Psoas muscle (tissue), 8 donors: ENCODE data around the gene KCNAB2. TPM values are rescaled to one million over a fixed set of nuclear protein-coding genes. Genes with fewer than 3 reads are reported as not detected.

Experiments
- ATAC-seq, 4 donors: fragments of 200-7000 bp; cut with Tn5 transposase; one replicate each; pipeline ENCODE4 v1.9.1; 2020; ENCODE audit warnings: moderate library complexity in 3 of 4, mild to moderate bottlenecking in 2 of 4
- DNase-seq, 2 donors: peaks; one replicate each; pipeline ENCODE4 v3.0.0-alpha.2; 2020
- H3K27ac ChIP-seq: fragments of 200-600 bp; one replicate; pipeline ENCODE4 v1.8.0; 2022
- H3K27me3 ChIP-seq, 3 donors: fragments of 200-600 bp in 1 of 3; one replicate each; pipeline versions ENCODE4 v1.6.1 to v1.8.0; 2013 to 2022; ENCODE audit warnings: low read length in 2 of 3, mild to moderate bottlenecking in 2 of 3, moderate library complexity in 1 of 3; ENCODE audit not compliant: insufficient read depth in 3 of 3
- H3K36me3 ChIP-seq, 2 donors: fragments of 200-600 bp in 1 of 2; one replicate each; pipeline versions ENCODE4 v1.6.1 to v1.8.0; 2013 to 2022; ENCODE audit warnings: low read depth in 1 of 2, mild to moderate bottlenecking in 1 of 2, moderate library complexity in 1 of 2; ENCODE audit not compliant: insufficient read depth in 1 of 2
- H3K4me1 ChIP-seq: fragments of 200-600 bp; one replicate; pipeline ENCODE4 v1.8.0; 2022
- H3K4me3 ChIP-seq: fragments of 200-600 bp; one replicate; pipeline ENCODE4 v1.8.0; 2022; ENCODE audit warnings: mild to moderate bottlenecking
- H3K9me3 ChIP-seq: fragments of 200-600 bp; one replicate; pipeline ENCODE4 v1.8.0; 2022
- CTCF ChIP-seq: fragments of 200-600 bp; IDR thresholded peaks from one replicate; pipeline ENCODE4 v1.8.0; 2022; ENCODE audit warnings: antibody characterized with exemption
- WGBS, 3 donors: extraction: QIAGEN DNeasy Blood & Tissue Kit; methylation state at CpG; one replicate each; pipeline versions ENCODE4 v1.1.6 to v1.1.7; 2013; 5-methylcytosine and 5-hydroxymethylcytosine counted together
- intact Hi-C, 2 donors: fragments of 100-400 bp; cut with DNase I; formaldehyde crosslinking; loops; one replicate each; pipeline versions ENCODE4 v1.11.0 to v1.14.2; 2022
- polyA plus RNA-seq, 3 donors: library from polyadenylated mRNA; stranded (reverse); fragments of 200-250 nt; gene quantifications; one replicate each; pipeline ENCODE4 v1.2.3, GENCODE V29; 2013
- total RNA-seq, 4 donors: library from RNA; stranded (reverse); fragmentation: NEBNext Ultra II Directional in 2 of 4; extraction: Animal tissue kit (Norgen Biotek cat#: 25700) in 2 of 4; gene quantifications; one replicate each; pipeline versions ENCODE4 v1.2.1 to v1.2.4, GENCODE V29; 2021 to 2023
- donor health status: healthy with polysubstance abuse.
- donor health status: DM: no; HTN: no; CAD: no; lungs with moderate emphysema.
- donor health status: Bipolar disorder and iron deficiency.
- donor health status: healthy.
- donor health status: DM: yes; HTN: yes; CAD: no.
- donor health status: DM: no; HTN: no; CAD: no.
- donor health status: DM: no; HTN: no; CAD: no.
- donor health status: DM: yes; HTN: yes; CAD: no.

KCNAB2 gene
- total and polyA plus RNA-seq, 7 donors, result 0.86 to 8.8 (median 2.1) TPM

DNA sequence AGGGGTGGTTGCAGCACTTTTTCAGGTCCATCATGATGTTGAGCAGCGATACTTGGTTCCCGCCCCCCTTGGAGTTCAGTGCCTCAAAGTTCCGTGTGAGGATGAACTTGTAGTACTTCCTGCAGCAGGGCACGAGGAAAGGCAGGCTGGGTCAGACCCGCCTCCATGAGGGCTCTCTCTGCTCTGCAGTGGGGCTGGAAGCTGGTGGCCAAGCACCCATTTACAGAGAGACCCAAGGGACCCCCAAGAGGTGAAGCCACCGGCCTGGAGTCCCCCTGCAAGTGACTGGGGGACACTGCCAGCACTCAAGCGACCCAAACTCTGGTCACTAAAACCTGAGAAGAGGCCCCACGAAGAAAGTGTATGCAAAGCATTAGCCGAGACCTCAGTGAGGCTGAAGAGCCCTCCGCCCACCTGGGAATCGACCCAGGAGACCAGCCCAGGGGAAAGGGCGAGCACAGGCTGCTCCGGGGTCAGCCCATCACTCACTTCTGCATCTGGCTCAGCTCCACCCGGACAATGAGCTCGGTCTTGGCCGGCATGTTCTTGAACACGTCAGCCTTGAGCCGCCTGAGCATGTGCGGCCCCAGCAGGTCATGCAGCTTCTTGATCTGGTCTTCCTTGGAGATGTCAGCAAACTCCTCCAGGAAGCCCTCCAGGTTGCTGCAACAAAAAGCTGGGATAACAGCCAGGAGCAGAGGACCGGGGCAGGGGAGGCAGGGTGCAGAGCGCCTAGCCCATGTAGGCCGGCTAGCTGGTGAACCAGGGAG is 89.2 kb downstream of the KCNAB2 start:
- Histone ChIP-seq H3K27me3 (peaks cover 0 to 21% (median 4%) of the 10 kb centered on the region in 3 donors), H3K4me1 (no peaks in the 10 kb centered on the region), H3K4me3 (no peak overlapping the region), H3K36me3 (no peaks in the 10 kb centered on the region), H3K9me3 (no peaks in the 10 kb centered on the region), H3K27ac (no peak overlapping the region)
- DNase-seq (no peak), ATAC-seq (no peak)
- intact Hi-C loops, result no loop called here
- 74 to 75% (median 75%) methylated on average over 22 of the region's 22 CpGs for WGBS, 3 donors
- no peak for TF ChIP-seq CTCF

DNA sequence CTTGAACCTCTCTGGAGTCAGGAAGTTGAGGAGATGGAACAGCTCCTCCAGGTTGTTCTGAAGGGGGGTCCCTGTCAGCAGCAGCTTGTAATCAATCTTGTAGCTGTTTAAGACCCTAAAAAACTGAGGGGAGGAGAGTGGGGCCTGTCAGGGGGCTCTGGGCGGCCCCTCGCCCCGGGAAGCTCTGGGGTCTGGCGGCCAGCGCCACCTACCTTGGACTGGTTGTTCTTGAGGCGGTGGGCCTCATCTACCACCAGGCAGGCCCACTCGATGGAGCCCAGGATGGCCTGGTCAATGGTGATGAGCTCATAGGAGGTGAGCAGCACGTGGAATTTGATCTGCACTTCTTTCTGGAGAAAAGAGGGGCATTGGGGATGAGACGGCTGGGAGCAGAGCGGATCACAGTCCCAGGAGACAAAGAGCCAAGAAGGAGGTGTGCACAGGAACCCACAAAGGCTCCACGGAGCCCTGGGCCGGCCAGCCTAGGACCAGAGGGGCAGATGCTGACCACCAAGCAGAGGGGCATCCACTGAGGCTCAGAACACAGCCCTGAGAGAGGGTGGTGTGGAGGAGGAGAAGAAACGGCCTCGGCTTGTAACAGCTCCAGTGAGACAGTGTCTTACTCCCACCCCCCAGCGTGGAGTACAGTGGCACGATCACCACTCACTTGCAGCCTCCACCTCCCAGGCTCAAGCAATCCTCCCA is 91.0 kb downstream of the KCNAB2 start:
- H3K4me3 ChIP-seq, result no peak overlapping the region
- ATAC-seq, result no peak
- H3K4me1 ChIP-seq, result no peaks in the 10 kb centered on the region
- 79% methylated on average over 14 to 16 of the region's 16 CpGs for WGBS, 3 donors
- TF ChIP-seq CTCF, result no peak
- peak in 1 of 2 donors; percentile 11 for DNase-seq
- no peak overlapping the region for H3K27ac ChIP-seq
- intact Hi-C loops, result no loop called here
- H3K9me3 ChIP-seq, result no peaks in the 10 kb centered on the region
- peaks cover 0 to 21% (median 1%) of the 10 kb centered on the region in 3 donors for H3K27me3 ChIP-seq
- H3K36me3 ChIP-seq, result no peaks in the 10 kb centered on the region

GRCh38 chr1:6137758-6138157 is 92.1 kb downstream of the KCNAB2 start:
- DNase-seq (peak in 1 of 2 donors; percentile 41), ATAC-seq (no peak)
- H3K4me1 ChIP-seq, result no peaks in the 10 kb centered on the region
- intact Hi-C loops, result no loop called here
- peaks cover 0 to 21% (median 0%) of the 10 kb centered on the region in 3 donors for H3K27me3 ChIP-seq
- no peak for TF ChIP-seq CTCF
- no peaks in the 10 kb centered on the region for H3K36me3 ChIP-seq
- no peak overlapping the region for H3K27ac ChIP-seq
- no peak overlapping the region for H3K4me3 ChIP-seq
- H3K9me3 ChIP-seq, result no peaks in the 10 kb centered on the region
- 68 to 71% (median 70%) methylated on average over 5 of the region's 5 CpGs for WGBS, 3 donors

DNA sequence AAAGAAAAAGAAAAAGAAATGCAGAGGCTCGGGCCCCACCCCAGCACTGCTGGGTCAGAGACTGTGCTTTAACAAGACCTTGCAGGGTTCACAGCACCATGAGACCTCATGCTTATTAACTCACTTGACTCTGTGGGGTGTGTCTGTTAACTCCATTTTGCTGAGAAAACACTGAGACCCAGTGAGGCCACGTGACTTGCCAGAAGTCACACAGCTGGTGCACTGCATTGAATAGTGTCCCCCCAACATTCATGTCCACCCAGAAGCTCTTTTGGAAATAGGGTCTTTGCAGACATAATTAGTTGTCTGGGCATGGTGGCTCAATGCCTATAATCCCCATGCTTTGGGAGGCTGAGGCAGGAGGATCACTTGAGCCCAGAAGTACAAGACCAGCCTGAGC is 94.7 kb downstream of the KCNAB2 start:
- ATAC-seq (no peak), DNase-seq (peak in 1 of 2 donors; percentile 2)
- Histone ChIP-seq H3K27ac (no peak overlapping the region), H3K36me3 (no peaks in the 10 kb centered on the region), H3K9me3 (no peaks in the 10 kb centered on the region), H3K4me3 (no peak overlapping the region), H3K27me3 (peaks cover 0 to 8% (median 0%) of the 10 kb centered on the region in 3 donors), H3K4me1 (no peaks in the 10 kb centered on the region)
- intact Hi-C loops, result no loop called here
- no peak for TF ChIP-seq CTCF
- 77 to 78% (median 77%) methylated on average over 2 of the region's 2 CpGs for WGBS, 3 donors
